Measurements from ENCODE around the gene COL1A1.
A peak's percentile ranks its signal among the peaks of the same experiment; 100 is the strongest.

The COL1A1 gene

DNA sequence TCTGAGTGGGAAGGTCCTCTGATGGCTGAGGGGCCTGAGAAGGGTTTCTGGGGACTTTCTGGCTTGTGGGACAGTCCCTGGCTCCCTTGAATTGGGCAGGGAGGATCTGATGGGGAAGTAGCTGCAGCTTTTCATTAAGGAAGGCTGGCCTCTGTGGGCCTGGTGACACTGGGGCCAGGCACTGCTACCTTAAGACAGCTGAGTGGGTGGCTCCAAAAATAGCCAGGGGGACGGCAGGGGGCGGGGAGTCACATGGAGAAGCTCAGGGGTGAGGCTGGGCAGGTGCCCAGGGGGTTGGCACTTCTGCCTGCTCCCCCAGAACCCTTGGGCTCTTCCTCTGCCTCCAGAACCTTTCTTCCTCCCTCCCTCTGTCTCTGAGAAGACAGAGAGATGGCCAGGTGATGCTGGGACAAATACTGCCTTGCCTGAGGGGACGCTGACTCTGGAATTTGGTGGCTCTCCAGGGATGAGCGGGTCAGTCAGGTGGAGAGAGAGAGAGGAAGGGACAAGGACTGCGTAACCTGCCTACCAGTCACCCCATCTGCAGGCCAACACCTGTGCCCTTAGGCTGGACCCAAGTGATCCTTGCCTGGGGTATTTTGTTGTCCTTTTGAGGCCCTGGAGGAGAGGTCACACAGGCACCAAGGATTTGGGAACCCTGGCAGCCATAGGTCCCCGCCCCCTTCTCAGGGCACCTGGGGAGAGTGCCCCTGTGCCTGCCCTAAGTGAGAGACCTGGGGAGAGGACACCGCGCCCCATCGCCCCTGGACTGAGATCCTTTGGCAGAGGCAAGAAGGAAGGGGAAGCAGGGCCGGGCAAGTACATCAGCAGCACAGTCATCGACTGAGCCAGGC lies 37.4 kb downstream of the COL1A1 start:
- DNase-seq (ENCODE audit: low spot score): peak; percentile 68
- in situ Hi-C loops (cut with MboI; ENCODE audit: low pct_unique_long_range_greater_than_20kb, low sequenced_read_pairs, unreplicated experiment): no loop called here
- TF ChIP-seq, protein P1, sequence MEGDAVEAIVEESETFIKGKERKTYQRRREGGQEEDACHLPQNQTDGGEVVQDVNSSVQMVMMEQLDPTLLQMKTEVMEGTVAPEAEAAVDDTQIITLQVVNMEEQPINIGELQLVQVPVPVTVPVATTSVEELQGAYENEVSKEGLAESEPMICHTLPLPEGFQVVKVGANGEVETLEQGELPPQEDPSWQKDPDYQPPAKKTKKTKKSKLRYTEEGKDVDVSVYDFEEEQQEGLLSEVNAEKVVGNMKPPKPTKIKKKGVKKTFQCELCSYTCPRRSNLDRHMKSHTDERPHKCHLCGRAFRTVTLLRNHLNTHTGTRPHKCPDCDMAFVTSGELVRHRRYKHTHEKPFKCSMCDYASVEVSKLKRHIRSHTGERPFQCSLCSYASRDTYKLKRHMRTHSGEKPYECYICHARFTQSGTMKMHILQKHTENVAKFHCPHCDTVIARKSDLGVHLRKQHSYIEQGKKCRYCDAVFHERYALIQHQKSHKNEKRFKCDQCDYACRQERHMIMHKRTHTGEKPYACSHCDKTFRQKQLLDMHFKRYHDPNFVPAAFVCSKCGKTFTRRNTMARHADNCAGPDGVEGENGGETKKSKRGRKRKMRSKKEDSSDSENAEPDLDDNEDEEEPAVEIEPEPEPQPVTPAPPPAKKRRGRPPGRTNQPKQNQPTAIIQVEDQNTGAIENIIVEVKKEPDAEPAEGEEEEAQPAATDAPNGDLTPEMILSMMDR (IDR thresholded peaks at IDR 0.05; ENCODE audit: extremely low read depth, insufficient read depth, missing control alignments): no peak

DNA sequence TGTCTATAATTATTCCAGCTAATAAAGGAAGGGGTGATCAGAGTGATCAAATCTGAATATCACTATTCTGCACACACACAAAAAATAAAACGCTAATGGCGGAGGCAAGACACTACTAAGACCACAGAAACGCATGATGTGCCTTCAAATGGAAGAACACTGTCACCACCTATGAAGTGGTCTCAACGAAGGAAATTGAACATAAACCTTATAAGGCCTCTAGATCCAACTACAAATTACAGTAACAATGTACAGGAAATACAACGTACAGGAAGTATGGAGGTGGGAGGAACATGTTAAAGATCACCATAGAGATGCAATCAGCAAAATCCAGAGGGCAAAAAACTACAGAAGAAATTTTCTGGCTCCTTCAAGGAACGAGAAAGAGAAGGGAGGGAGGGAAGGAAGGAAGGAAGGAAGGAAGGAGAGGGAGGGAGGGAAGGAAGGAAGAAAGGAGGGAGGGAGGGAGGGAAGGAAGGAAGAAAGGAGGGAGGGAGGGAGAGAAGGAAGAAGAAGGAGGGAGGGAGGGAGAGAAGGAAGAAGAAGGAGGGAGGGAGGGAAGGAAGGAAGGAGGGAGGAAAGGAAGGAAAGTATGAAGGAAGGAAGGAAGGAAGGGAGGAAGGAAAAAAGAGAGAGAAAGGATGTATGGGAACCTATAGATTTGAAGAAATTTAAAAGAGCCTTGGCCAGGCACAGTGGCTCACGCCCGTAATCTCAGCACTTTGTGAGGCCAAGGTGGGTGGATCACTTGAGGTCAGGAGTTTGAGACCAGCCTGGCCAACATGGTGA lies 38.8 kb downstream of the COL1A1 start:
- TF ChIP-seq, protein P1 (IDR thresholded peaks at IDR 0.05; ENCODE audit: extremely low read depth, insufficient read depth, missing control alignments): no peak
- no peak for DNase-seq (ENCODE audit: low spot score)
- in situ Hi-C loops (cut with MboI; ENCODE audit: low pct_unique_long_range_greater_than_20kb, low sequenced_read_pairs, unreplicated experiment): no loop called here

DNA sequence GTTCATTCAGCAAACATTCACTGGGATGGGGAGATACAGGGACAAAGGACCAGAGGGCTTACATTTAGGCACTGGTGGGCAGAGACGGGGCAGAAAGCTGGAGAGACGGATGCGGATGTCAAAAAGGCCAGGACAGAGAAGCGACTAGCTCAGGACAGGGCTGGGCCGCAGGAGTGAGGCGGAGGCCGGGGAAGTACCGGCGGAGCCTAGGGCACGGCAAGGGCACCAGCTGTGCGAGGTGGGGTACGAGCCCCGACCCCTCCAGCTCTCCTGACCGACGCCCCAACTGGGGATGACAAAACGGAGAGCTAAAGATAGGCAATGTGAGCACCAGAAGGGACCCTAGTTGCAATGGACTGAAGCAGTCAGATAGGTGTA lies 39.5 kb downstream of the COL1A1 start:
- DNase-seq (ENCODE audit: low spot score): no peak
- in situ Hi-C loops (cut with MboI; ENCODE audit: low pct_unique_long_range_greater_than_20kb, low sequenced_read_pairs, unreplicated experiment): no loop called here
- TF ChIP-seq, protein P1 (IDR thresholded peaks at IDR 0.05; ENCODE audit: extremely low read depth, insufficient read depth, missing control alignments): no peak

DNA sequence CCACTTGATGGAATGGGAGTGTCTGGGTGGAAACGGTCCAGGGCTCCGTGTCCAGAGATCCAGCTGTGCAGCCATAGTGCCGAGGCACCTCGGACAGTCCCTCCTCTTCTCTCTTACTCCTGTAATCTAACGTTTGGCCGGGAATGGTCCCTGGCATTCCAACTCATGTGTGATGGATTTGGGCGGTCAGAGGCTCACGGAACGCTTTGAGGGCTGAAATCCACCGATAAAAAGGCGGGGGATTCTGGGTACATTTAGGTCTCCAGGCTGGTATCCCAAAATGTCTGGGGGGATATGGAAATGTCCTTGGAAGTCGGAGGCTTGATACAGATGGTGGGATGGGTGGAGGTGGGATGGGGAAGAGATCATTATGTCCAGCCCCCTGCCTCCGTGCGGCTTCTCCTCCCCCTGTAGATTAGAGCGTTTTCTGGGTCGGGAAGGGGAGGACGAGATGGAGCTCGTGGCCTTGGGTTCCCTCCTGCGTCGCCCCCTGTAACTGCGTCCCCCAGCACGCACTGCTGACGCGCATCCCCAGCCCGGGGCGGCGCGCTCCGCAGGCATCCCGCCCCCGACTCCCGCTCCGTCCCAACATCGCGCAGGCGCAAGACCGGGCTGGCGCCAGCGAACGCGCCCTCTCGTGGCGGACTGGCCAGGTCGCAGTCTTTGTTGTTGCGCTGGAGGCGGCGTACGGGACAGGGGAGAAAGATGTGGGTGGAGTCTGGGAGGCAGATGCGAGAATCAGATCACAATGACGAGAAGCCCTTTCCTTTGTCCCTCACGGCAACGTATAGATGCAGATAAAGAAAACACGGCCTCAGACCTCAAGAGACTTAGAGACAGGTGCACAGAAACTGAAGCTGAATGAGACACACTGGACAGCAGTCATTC lies 40.2 kb downstream of the COL1A1 start:
- DNase-seq (ENCODE audit: low spot score): peak; percentile 99
- TF ChIP-seq, protein P1 (IDR thresholded peaks at IDR 0.05; ENCODE audit: extremely low read depth, insufficient read depth, missing control alignments): peak; percentile 97
- in situ Hi-C loops (cut with MboI; ENCODE audit: low pct_unique_long_range_greater_than_20kb, low sequenced_read_pairs, unreplicated experiment): no loop called here

DNA sequence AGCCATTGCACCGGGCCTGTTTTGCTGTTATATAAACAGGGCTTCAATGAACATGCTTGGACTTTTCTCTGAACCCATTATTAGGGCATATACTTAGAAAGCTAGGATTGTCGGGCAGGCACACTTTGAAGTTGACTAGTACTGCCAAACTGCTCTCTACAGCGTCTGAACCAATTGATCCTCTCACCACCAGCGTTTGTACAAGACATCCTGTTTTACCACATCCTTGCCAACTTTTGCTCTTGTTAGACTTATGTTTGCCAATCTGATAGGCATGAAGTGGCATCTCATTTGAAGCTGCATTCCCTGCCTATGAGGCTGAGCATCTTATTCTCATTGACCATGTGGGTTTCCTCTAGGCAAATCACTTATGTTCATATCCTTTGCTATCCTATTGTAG lies 43.5 kb downstream of the COL1A1 start:
- TF ChIP-seq, protein P1 (IDR thresholded peaks at IDR 0.05; ENCODE audit: extremely low read depth, insufficient read depth, missing control alignments): no peak
- no peak for DNase-seq (ENCODE audit: low spot score)
- in situ Hi-C loops (cut with MboI; ENCODE audit: low pct_unique_long_range_greater_than_20kb, low sequenced_read_pairs, unreplicated experiment): no loop called here
